ENCODE data around the gene MAP2K6.

Gene MAP2K6

GRCh38 chr17:69414408-69415274, at the start of gene MAP2K6:
Gene MAP2K6 (plus strand): TSS chr17:69414697. CDS start chr17:69414985, 288 bp downstream.
- peak within 1 kb of the TSS; percentile 4 for H3K27ac ChIP-seq (ENCODE audit: low read length)
- no peaks in the 10 kb centered on the region for H3K27me3 ChIP-seq (ENCODE audit: insufficient read depth, low read length)
- peaks cover 37% of the 10 kb centered on the region; the same call in 1 of the 2 replicates for H3K4me1 ChIP-seq (ENCODE audit: insufficient read depth, low read length)

GRCh38 chr17:69367298-69367697, 47.2 kb upstream of the MAP2K6 start:
- no peak overlapping the region for H3K9ac ChIP-seq (ENCODE audit: low read depth, low read length)
- no peaks in the 10 kb centered on the region for H3K27me3 ChIP-seq (ENCODE audit: insufficient read depth, low read length)
- no peak overlapping the region for H3K27ac ChIP-seq (ENCODE audit: low read length)
- H3K9me3 ChIP-seq (ENCODE audit: insufficient read depth, low read depth, low read length): no peaks in the 10 kb centered on the region
- no peak overlapping the region for H3K4me3 ChIP-seq (ENCODE audit: low read length)
- no peaks in the 10 kb centered on the region for H3K36me3 ChIP-seq (ENCODE audit: insufficient read depth, low read depth, low read length)
- H3K4me1 ChIP-seq (ENCODE audit: insufficient read depth, low read length): no peaks in the 10 kb centered on the region

More at GRCh38 chr17:69414408-69415274, at the start of gene MAP2K6:
- no peaks in the 10 kb centered on the region for H3K9me3 ChIP-seq (ENCODE audit: insufficient read depth, low read depth, low read length)
- peak within 1 kb of the TSS; percentile 70; the same call in 1 of the 2 replicates for H3K9ac ChIP-seq (ENCODE audit: low read depth, low read length)
- peak within 1 kb of the TSS; percentile 87 for H3K4me3 ChIP-seq (ENCODE audit: low read length)
- no peaks in the 10 kb centered on the region for H3K36me3 ChIP-seq (ENCODE audit: insufficient read depth, low read depth, low read length)

- Histone ChIP-seq H3K4me1 (ENCODE audit: insufficient read depth, low read length) (no peaks in the 10 kb centered on the region), H3K4me3 (ENCODE audit: low read length) (no peak overlapping the region), H3K36me3 (ENCODE audit: insufficient read depth, low read depth, low read length) (no peaks in the 10 kb centered on the region), H3K27me3 (ENCODE audit: insufficient read depth, low read length) (no peaks in the 10 kb centered on the region), H3K27ac (ENCODE audit: low read length) (no peak overlapping the region), H3K9ac (ENCODE audit: low read depth, low read length) (no peak overlapping the region), H3K9me3 (ENCODE audit: insufficient read depth, low read depth, low read length) (no peaks in the 10 kb centered on the region)
These were observed 41.4 kb upstream of the MAP2K6 start for GRCh38 chr17:69373069-69373468.

GRCh38 chr17:69375229-69375628, 39.3 kb upstream of the MAP2K6 start:
- no peak overlapping the region for H3K9ac ChIP-seq (ENCODE audit: low read depth, low read length)
- H3K4me3 ChIP-seq (ENCODE audit: low read length): no peak overlapping the region
- no peaks in the 10 kb centered on the region for H3K27me3 ChIP-seq (ENCODE audit: insufficient read depth, low read length)
- H3K9me3 ChIP-seq (ENCODE audit: insufficient read depth, low read depth, low read length): no peaks in the 10 kb centered on the region
- no peaks in the 10 kb centered on the region for H3K4me1 ChIP-seq (ENCODE audit: insufficient read depth, low read length)
- no peaks in the 10 kb centered on the region for H3K36me3 ChIP-seq (ENCODE audit: insufficient read depth, low read depth, low read length)
- no peak overlapping the region for H3K27ac ChIP-seq (ENCODE audit: low read length)

DNA sequence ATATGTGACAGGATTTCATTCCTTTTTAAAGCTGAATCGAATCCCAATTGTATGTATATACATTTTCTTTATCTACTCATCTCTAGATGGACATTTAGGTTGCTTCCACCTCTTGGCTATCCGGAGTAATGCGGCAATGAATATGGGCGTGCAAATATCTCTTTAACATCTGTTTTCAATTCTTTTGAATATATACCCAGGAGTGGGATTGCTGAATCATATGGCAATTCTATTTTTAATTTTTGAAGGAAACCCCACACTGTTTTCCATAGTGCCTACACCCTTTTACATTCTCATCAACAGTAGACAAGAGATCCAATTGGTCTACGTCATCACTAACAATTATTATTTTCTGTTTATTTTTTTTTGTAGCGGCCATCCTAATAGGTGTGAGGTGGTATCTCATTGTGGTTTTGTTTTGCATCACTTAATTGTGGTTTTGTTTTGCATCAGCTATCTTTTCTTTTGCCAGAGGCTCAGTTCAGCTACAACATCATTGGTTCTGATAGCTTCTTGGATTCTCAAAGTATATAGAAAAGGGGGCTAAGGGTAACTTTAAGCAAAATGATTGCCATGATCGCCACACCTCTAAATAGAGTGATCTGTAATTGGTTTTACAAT, 25.6 kb upstream of the MAP2K6 start:
- no peak overlapping the region for H3K27ac ChIP-seq (ENCODE audit: low read length)
- H3K36me3 ChIP-seq (ENCODE audit: insufficient read depth, low read depth, low read length): no peaks in the 10 kb centered on the region
- no peak overlapping the region for H3K4me3 ChIP-seq (ENCODE audit: low read length)
- H3K27me3 ChIP-seq (ENCODE audit: insufficient read depth, low read length): no peaks in the 10 kb centered on the region
- no peaks in the 10 kb centered on the region for H3K9me3 ChIP-seq (ENCODE audit: insufficient read depth, low read depth, low read length)
- no peak overlapping the region for H3K9ac ChIP-seq (ENCODE audit: low read depth, low read length)
- no peaks in the 10 kb centered on the region for H3K4me1 ChIP-seq (ENCODE audit: insufficient read depth, low read length)

DNA sequence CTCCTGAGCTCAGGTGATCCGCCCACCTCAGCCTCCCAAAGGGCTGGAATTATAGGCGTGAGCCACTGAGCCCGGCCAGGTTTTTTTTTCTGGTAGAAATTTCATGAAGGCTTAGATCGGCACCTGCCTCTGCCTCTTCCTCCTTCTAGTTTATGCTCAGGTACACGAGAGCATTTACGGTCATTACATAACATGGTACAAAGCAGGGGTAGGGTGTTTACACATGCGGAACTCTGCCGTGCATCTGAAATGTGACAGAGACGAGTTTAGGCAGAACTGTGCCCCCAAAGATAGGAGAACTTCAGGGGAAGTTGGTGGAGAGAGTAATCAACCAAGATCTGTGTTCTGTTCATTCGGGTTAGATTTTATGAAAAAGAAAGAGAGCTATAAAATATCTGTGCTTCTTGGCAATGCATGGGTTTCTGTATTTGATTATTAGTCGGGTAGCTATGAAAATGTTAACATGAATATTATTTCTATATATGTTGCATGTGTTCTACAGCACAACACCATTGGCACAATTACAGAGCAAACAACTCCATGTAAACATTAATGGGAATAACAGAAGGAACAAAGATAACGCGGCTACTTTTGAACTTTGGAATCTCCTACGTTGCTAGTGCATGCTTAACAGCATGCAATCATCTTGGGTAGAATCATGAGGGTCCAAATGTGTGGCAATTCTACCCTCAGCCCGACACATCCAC, 23.5 kb upstream of the MAP2K6 start:
- no peaks in the 10 kb centered on the region for H3K27me3 ChIP-seq (ENCODE audit: insufficient read depth, low read length)
- no peak overlapping the region for H3K9ac ChIP-seq (ENCODE audit: low read depth, low read length)
- no peaks in the 10 kb centered on the region for H3K36me3 ChIP-seq (ENCODE audit: insufficient read depth, low read depth, low read length)
- H3K4me1 ChIP-seq (ENCODE audit: insufficient read depth, low read length): no peaks in the 10 kb centered on the region
- no peak overlapping the region for H3K4me3 ChIP-seq (ENCODE audit: low read length)
- no peaks in the 10 kb centered on the region for H3K9me3 ChIP-seq (ENCODE audit: insufficient read depth, low read depth, low read length)
- H3K27ac ChIP-seq (ENCODE audit: low read length): no peak overlapping the region

GRCh38 chr17:69401251-69401650, 13.2 kb upstream of the MAP2K6 start:
- Histone ChIP-seq H3K9ac (ENCODE audit: low read depth, low read length) (no peak overlapping the region), H3K36me3 (ENCODE audit: insufficient read depth, low read depth, low read length) (no peaks in the 10 kb centered on the region), H3K27me3 (ENCODE audit: insufficient read depth, low read length) (no peaks in the 10 kb centered on the region), H3K27ac (ENCODE audit: low read length) (no peak overlapping the region), H3K4me3 (ENCODE audit: low read length) (no peak overlapping the region), H3K4me1 (ENCODE audit: insufficient read depth, low read length) (no peaks in the 10 kb centered on the region), H3K9me3 (ENCODE audit: insufficient read depth, low read depth, low read length) (no peaks in the 10 kb centered on the region)

GRCh38 chr17:69402052-69402451, 12.4 kb upstream of the MAP2K6 start:
- Histone ChIP-seq H3K9ac (ENCODE audit: low read depth, low read length) (no peak overlapping the region), H3K27ac (ENCODE audit: low read length) (no peak overlapping the region), H3K4me1 (ENCODE audit: insufficient read depth, low read length) (no peaks in the 10 kb centered on the region), H3K9me3 (ENCODE audit: insufficient read depth, low read depth, low read length) (no peaks in the 10 kb centered on the region), H3K27me3 (ENCODE audit: insufficient read depth, low read length) (no peaks in the 10 kb centered on the region), H3K36me3 (ENCODE audit: insufficient read depth, low read depth, low read length) (no peaks in the 10 kb centered on the region), H3K4me3 (ENCODE audit: low read length) (no peak overlapping the region)

DNA sequence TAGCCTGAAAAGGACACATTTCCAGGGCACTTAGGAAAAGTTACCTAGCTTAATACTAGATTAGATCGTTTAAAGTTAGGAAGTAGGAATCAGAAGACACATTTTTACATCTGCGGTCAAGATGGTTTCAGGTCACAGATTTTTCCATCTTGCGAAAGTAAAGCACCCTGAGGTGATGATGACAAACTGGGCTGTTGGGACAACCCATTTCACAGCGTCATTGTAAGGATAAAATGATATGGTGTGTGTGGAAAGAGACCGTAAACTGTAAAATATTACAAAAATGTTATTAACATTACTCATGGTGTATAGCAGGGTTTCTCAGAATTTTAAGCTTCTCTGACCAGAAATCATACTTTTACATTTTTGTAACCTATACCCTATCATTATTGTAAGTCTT, 10.1 kb upstream of the MAP2K6 start:
- H3K9ac ChIP-seq (ENCODE audit: low read depth, low read length): no peak overlapping the region
- no peaks in the 10 kb centered on the region for H3K9me3 ChIP-seq (ENCODE audit: insufficient read depth, low read depth, low read length)
- no peaks in the 10 kb centered on the region for H3K27me3 ChIP-seq (ENCODE audit: insufficient read depth, low read length)
- no peaks in the 10 kb centered on the region for H3K36me3 ChIP-seq (ENCODE audit: insufficient read depth, low read depth, low read length)
- H3K4me3 ChIP-seq (ENCODE audit: low read length): no peak overlapping the region
- H3K27ac ChIP-seq (ENCODE audit: low read length): no peak overlapping the region
- no peaks in the 10 kb centered on the region for H3K4me1 ChIP-seq (ENCODE audit: insufficient read depth, low read length)

GRCh38 chr17:69405096-69405495, 9.4 kb upstream of the MAP2K6 start:
- Histone ChIP-seq H3K4me3 (ENCODE audit: low read length) (no peak overlapping the region), H3K27me3 (ENCODE audit: insufficient read depth, low read length) (no peaks in the 10 kb centered on the region)

GRCh38 chr17:69406941-69407340, 7.6 kb upstream of the MAP2K6 start:
- Histone ChIP-seq H3K27me3 (ENCODE audit: insufficient read depth, low read length) (no peaks in the 10 kb centered on the region), H3K27ac (ENCODE audit: low read length) (no peak overlapping the region), H3K9ac (ENCODE audit: low read depth, low read length) (no peak overlapping the region), H3K9me3 (ENCODE audit: insufficient read depth, low read depth, low read length) (no peaks in the 10 kb centered on the region), H3K4me1 (ENCODE audit: insufficient read depth, low read length) (no peaks in the 10 kb centered on the region), H3K36me3 (ENCODE audit: insufficient read depth, low read depth, low read length) (no peaks in the 10 kb centered on the region), H3K4me3 (ENCODE audit: low read length) (no peak overlapping the region)

More at GRCh38 chr17:69405096-69405495, 9.4 kb upstream of the MAP2K6 start:
- H3K9me3 ChIP-seq (ENCODE audit: insufficient read depth, low read depth, low read length): no peaks in the 10 kb centered on the region
- H3K9ac ChIP-seq (ENCODE audit: low read depth, low read length): no peak overlapping the region
- H3K4me1 ChIP-seq (ENCODE audit: insufficient read depth, low read length): no peaks in the 10 kb centered on the region
- H3K27ac ChIP-seq (ENCODE audit: low read length): no peak overlapping the region
- H3K36me3 ChIP-seq (ENCODE audit: insufficient read depth, low read depth, low read length): no peaks in the 10 kb centered on the region

All from iPS-20b (cell line).